Heart left ventricle (tissue), 16 donors: ENCODE data around the gene RANBP17. TPM values are rescaled to one million over a fixed set of nuclear protein-coding genes. Genes with fewer than 3 reads are reported as not detected.

Experiments used
- ATAC-seq, 4 donors: fragments of 200-7000 bp; cut with Tn5 transposase; one replicate each; pipeline ENCODE4 v1.9.1; 2020 to 2022; ENCODE audit warnings: moderate library complexity in 4 of 4, mild to moderate bottlenecking in 3 of 4, moderate number of reproducible peaks in 1 of 4
- DNase-seq, 5 donors: peaks; one replicate each; pipeline ENCODE4 v3.0.0-alpha.2; 2020
- H3K27ac ChIP-seq, 12 donors: fragments of 200-600 bp; sonication (generic) in 4 of 12; one replicate each; pipeline versions ENCODE4 v1.5.0 to v1.8.0; 2016 to 2022; ENCODE audit warnings: mild to moderate bottlenecking in 2 of 12
- H3K27me3 ChIP-seq, 9 donors: fragments of 200-600 bp; sonication (generic) in 2 of 9; one replicate each; pipeline versions ENCODE4 v1.5.1 to v1.8.0; 2016 to 2022; ENCODE audit warnings: mild to moderate bottlenecking in 3 of 9
- H3K36me3 ChIP-seq, 9 donors: fragments of 200-600 bp; sonication (generic) in 2 of 9; one replicate each; pipeline versions ENCODE4 v1.5.0 to v1.8.0; 2018 to 2022; ENCODE audit warnings: mild to moderate bottlenecking in 2 of 9
- H3K4me1 ChIP-seq, 12 donors: fragments of 200-600 bp; sonication (generic) in 4 of 12; one replicate each; pipeline versions ENCODE4 v1.5.0 to v1.8.0; 2016 to 2022; ENCODE audit warnings: mild to moderate bottlenecking in 3 of 12
- H3K4me3 ChIP-seq, 12 donors: fragments of 200-600 bp; sonication (generic) in 4 of 12; one replicate each; pipeline versions ENCODE4 v1.5.0 to v1.8.0; 2017 to 2022; ENCODE audit warnings: mild to moderate bottlenecking in 9 of 12, moderate library complexity in 4 of 12
- H3K9me3 ChIP-seq, 12 donors: fragments of 200-600 bp; sonication (generic) in 4 of 12; one replicate each; pipeline versions ENCODE4 v1.5.0 to v1.8.0; 2016 to 2022; ENCODE audit warnings: mild to moderate bottlenecking in 1 of 12
- POLR2A ChIP-seq, 2 donors: fragments of 450-650 bp; IDR thresholded peaks; one replicate each; pipeline ENCODE4 v1.6.1; 2017; ENCODE audit warnings: antibody characterized with exemption in 2 of 2, mild to moderate bottlenecking in 2 of 2, moderate library complexity in 2 of 2
- WGBS, 4 donors: extraction: QIAGEN DNeasy Blood & Tissue Kit in 2 of 4; methylation state at CpG; one replicate each; pipeline versions ENCODE4 v1.1.5 to v1.1.7; 2013 to 2018; 5-methylcytosine and 5-hydroxymethylcytosine counted together
- intact Hi-C, 10 donors: fragments of 100-400 bp; cut with DNase I; formaldehyde crosslinking; loops; one replicate each; pipeline versions ENCODE4 v1.11.1 to v1.14.2; 2022
- polyA plus RNA-seq, 2 donors: library from polyadenylated mRNA; stranded (reverse); fragments of 200-250 nt; gene quantifications; one replicate each; pipeline ENCODE4 v1.2.3, GENCODE V29; 2013
- total RNA-seq, 9 donors: library from RNA; depleted of rRNA in 2 of 9; stranded (reverse); fragments of >200 nt in 2 of 9; fragmentation: NEBNext Ultra II Directional in 3 of 9; extraction: Animal tissue kit (Norgen Biotek cat#: 25700) in 3 of 9; gene quantifications; one replicate each; pipeline versions ENCODE4 v1.1.0 to v1.2.4, GENCODE V29; 2016 to 2023
- TF ChIP-seq, protein P1 (sequence below), 12 donors: fragments of 200-600 bp; sonication (generic) in 4 of 12; IDR thresholded peaks; one replicate each; pipeline versions ENCODE4 v1.5.0 to v1.8.0; 2018 to 2022; ENCODE audit warnings: antibody characterized with exemption in 12 of 12, mild to moderate bottlenecking in 5 of 12
- donor health status: ischemic (EF 13 %, LVEDD 7.1; RV severe dilation, severe dysfunction).
- donor health status: healthy with polysubstance abuse.
- donor health status: DM: no; HTN: yes; CAD: no.
- donor health status: DM: no; HTN: no; CAD: no.
- donor health status: ischemic (EF 25% LVEDD 6.9; RV normal size, moderate dysfunction).
- donor health status: ischemic (EF 25% LVEDD 5.7; RV mildly dilated, moderate dysfunction).
- donor health status: healthy.
- donor health status: DM: yes; HTN: yes; CAD: no.
- donor health status: ischemic (EF 35%, LVEDD 5.7; RV mildly dilated, moderate dysfunction).
- donor health status: nonischemic (EF 11% LVEDD 7.7; RV severe dilation, severe dysfunction).
- donor health status: DM: yes; HTN: yes; CAD: no.
- donor health status: PGD.
- donor health status: ischemic (EF 29% LVEDD 5.4; RV normal size, mild dysfunction).
- donor health status: nonischemic (EF 23%, LVEDD 6.1; RV moderate dilation, normal function).

RANBP17 gene
- total and polyA plus RNA-seq, 11 donors: 0.65 to 11.5 (median 3.7) TPM

GRCh38 chr5:171122372-171122771 lies 260.6 kb downstream of the RANBP17 start:
- H3K36me3 ChIP-seq: no peaks in the 10 kb centered on the region
- TF ChIP-seq POLR2A (IDR thresholded peaks at IDR 0.05): no peak
- TF ChIP-seq, protein P1, sequence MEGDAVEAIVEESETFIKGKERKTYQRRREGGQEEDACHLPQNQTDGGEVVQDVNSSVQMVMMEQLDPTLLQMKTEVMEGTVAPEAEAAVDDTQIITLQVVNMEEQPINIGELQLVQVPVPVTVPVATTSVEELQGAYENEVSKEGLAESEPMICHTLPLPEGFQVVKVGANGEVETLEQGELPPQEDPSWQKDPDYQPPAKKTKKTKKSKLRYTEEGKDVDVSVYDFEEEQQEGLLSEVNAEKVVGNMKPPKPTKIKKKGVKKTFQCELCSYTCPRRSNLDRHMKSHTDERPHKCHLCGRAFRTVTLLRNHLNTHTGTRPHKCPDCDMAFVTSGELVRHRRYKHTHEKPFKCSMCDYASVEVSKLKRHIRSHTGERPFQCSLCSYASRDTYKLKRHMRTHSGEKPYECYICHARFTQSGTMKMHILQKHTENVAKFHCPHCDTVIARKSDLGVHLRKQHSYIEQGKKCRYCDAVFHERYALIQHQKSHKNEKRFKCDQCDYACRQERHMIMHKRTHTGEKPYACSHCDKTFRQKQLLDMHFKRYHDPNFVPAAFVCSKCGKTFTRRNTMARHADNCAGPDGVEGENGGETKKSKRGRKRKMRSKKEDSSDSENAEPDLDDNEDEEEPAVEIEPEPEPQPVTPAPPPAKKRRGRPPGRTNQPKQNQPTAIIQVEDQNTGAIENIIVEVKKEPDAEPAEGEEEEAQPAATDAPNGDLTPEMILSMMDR (IDR thresholded peaks at IDR 0.05): no peak
- no peak for DNase-seq
- peaks cover 0 to 18% (median under 1%) of the 10 kb centered on the region in 12 donors for H3K9me3 ChIP-seq
- 84 to 94% (median 89%) methylated on average over 2 of the region's 2 CpGs for WGBS, 4 donors
- H3K27ac ChIP-seq: no peak overlapping the region
- H3K27me3 ChIP-seq: no peaks in the 10 kb centered on the region
- no peaks in the 10 kb centered on the region for H3K4me1 ChIP-seq
- no peak for ATAC-seq
- intact Hi-C loops: no loop called here
- H3K4me3 ChIP-seq: no peak overlapping the region

GRCh38 chr5:171123417-171123816 lies 261.6 kb downstream of the RANBP17 start:
- Histone ChIP-seq H3K27ac (no peak overlapping the region), H3K4me1 (no peaks in the 10 kb centered on the region), H3K9me3 (peaks cover 0 to 8% (median 0%) of the 10 kb centered on the region in 12 donors), H3K36me3 (no peaks in the 10 kb centered on the region), H3K27me3 (no peaks in the 10 kb centered on the region), H3K4me3 (no peak overlapping the region)
- intact Hi-C loops: no loop called here
- 96 to 98% (median 96%) methylated on average over 4 of the region's 4 CpGs for WGBS, 4 donors
- no peak for TF ChIP-seq POLR2A (IDR thresholded peaks at IDR 0.05)
- TF ChIP-seq, protein P1 (IDR thresholded peaks at IDR 0.05): no peak
- DNase-seq (no peak), ATAC-seq (no peak)

GRCh38 chr5:171127314-171127713 lies 265.5 kb downstream of the RANBP17 start:
- ATAC-seq (no peak), DNase-seq (no peak)
- 89 to 96% (median 94%) methylated on average over 2 of the region's 2 CpGs for WGBS, 4 donors
- TF ChIP-seq, protein P1 (IDR thresholded peaks at IDR 0.05): no peak
- no peak for TF ChIP-seq POLR2A (IDR thresholded peaks at IDR 0.05)
- no peaks in the 10 kb centered on the region for H3K9me3 ChIP-seq
- H3K4me3 ChIP-seq: no peak overlapping the region
- intact Hi-C loops: no loop called here
- H3K4me1 ChIP-seq: peaks cover 0 to 2% (median 0%) of the 10 kb centered on the region in 12 donors
- H3K27ac ChIP-seq: no peak overlapping the region
- H3K27me3 ChIP-seq: no peaks in the 10 kb centered on the region
- H3K36me3 ChIP-seq: no peaks in the 10 kb centered on the region

- Histone ChIP-seq H3K4me1 (peaks cover 0 to 2% (median 0%) of the 10 kb centered on the region in 12 donors), H3K27me3 (no peaks in the 10 kb centered on the region), H3K9me3 (no peaks in the 10 kb centered on the region), H3K4me3 (no peak overlapping the region), H3K36me3 (no peaks in the 10 kb centered on the region), H3K27ac (no peak overlapping the region)
- 91 to 95% (median 93%) methylated on average over 4 of the region's 4 CpGs for WGBS, 4 donors
- DNase-seq (no peak), ATAC-seq (no peak)
- intact Hi-C loops: no loop called here
- no peak for TF ChIP-seq POLR2A (IDR thresholded peaks at IDR 0.05)
- TF ChIP-seq, protein P1 (IDR thresholded peaks at IDR 0.05): no peak
Measured at GRCh38 chr5:171128136-171128535, 266.3 kb downstream of the RANBP17 start.
